K562 (cell line): ENCODE data around the gene SRRD. TPM values are rescaled to one million over a fixed set of nuclear protein-coding genes. Genes with fewer than 3 reads are reported as not detected.
A peak's percentile ranks its signal among the peaks of the same experiment; 100 is the strongest.

ENCODE experiments used
- ATAC-seq: fragments of 200-7000 bp; cut with Tn5 transposase; 3 replicates; pipeline ENCODE4 v1.9.1; 2020; ENCODE audit warnings: moderate library complexity
- BruUV-seq: library from RNA; stranded (reverse); fragments of 400-500 nt; replicated peaks from 2 replicates; lab custom pipeline; 2021; lab: Mats Ljungman, UMichigan
- CTCF ChIA-PET: fragments of 300-600 bp; formaldehyde crosslinking; extraction: SDS; loops from one replicate; lab custom pipeline; 2021; ENCODE audit warnings: low intra/inter-chr PET ratio; lab: Yijun Ruan, JAX
- POLR2A ChIA-PET: fragments of 300-600, 350-650 bp; sonication (Branson Sonifier 250); formaldehyde crosslinking; extraction: SDS; loops from one replicate; lab custom pipeline; 2021; ENCODE audit warnings: antibody characterized with exemption, inconsistent platforms; lab: Yijun Ruan, JAX
- DNase-seq, 4 experiments: peaks; one replicate each; pipeline versions ENCODE4 v3.0.0 to v3.0.0-alpha.2; 2011 to 2018; ENCODE audit warnings: low spot score in 3 of 4, mixed read lengths in 3 of 4; ENCODE audit errors: extremely low read depth in 1 of 4
- FAIRE-seq: peaks from 2 replicates; lab custom pipeline; 2011; peaks lifted over from hg19 to GRCh38; lab: Jason Lieb, UNC
- H2AFZ ChIP-seq: 2 replicates; pipeline ENCODE4 v1.6.0; 2011; ENCODE audit warnings: low read depth, low read length, control low read depth, inconsistent platforms
- H3K27ac ChIP-seq: fragments of 200-600 bp; 3 replicates; pipeline ENCODE4 v1.8.0; 2011; ENCODE audit warnings: low read depth, mild to moderate bottlenecking, control low read depth, inconsistent platforms, low read length, moderate library complexity, mixed read lengths; ENCODE audit errors: extremely low read depth
- H3K27me3 ChIP-seq, 2 experiments: fragments of 300-600 bp in 1 of 2; 2 replicates in 1 of 2; 3 replicates in 1 of 2; pipeline versions ENCODE4 v1.6.0 to v1.8.0; 2011; ENCODE audit warnings: inconsistent platforms in 2 of 2, low read length in 2 of 2, mild to moderate bottlenecking in 1 of 2, mixed read lengths in 1 of 2, moderate library complexity in 1 of 2; ENCODE audit not compliant: control insufficient read depth in 2 of 2, insufficient read depth in 2 of 2
- H3K36me3 ChIP-seq: fragments of 300-600 bp; 3 replicates; pipeline ENCODE4 v1.8.0; 2011; ENCODE audit warnings: mild to moderate bottlenecking, low read length, inconsistent platforms; ENCODE audit not compliant: control insufficient read depth, insufficient read depth
- H3K4me1 ChIP-seq, 2 experiments: fragments of 200-600 bp in 1 of 2; replicated peaks in 1 of 2; 2 replicates in 1 of 2; 3 replicates in 1 of 2; pipeline versions ENCODE4 v1.5.1 to v1.8.0; 2011; ENCODE audit warnings: inconsistent platforms in 2 of 2, low read length in 2 of 2, mild to moderate bottlenecking in 1 of 2, mixed read lengths in 1 of 2, moderate library complexity in 1 of 2; ENCODE audit not compliant: control insufficient read depth in 2 of 2, insufficient read depth in 2 of 2
- H3K4me2 ChIP-seq: 2 replicates; pipeline ENCODE4 v1.6.1; 2011; ENCODE audit warnings: low read length, control low read depth, inconsistent platforms, mixed read lengths; ENCODE audit not compliant: insufficient read depth
- H3K4me3 ChIP-seq: fragments of 200-600 bp; sonication (generic), shearing (Covaris generic); 2 replicates; pipeline ENCODE4 v1.5.1; 2016; ENCODE audit warnings: control low read depth, inconsistent platforms
- H3K79me2 ChIP-seq: fragments of 200-600 bp; 3 replicates; pipeline ENCODE4 v1.8.0; 2011; ENCODE audit warnings: low read length, inconsistent platforms; ENCODE audit not compliant: control insufficient read depth, insufficient read depth
- H3K9ac ChIP-seq, 2 experiments: 2 replicates each; pipeline versions ENCODE4 v1.6.0 to v1.6.1; 2011; ENCODE audit warnings: low read depth in 2 of 2, low read length in 2 of 2, control low read depth in 1 of 2, inconsistent platforms in 1 of 2, mild to moderate bottlenecking in 1 of 2, mixed read lengths in 1 of 2; ENCODE audit not compliant: insufficient read depth in 1 of 2
- H3K9me1 ChIP-seq: one replicate; pipeline ENCODE4 v1.6.0; 2011; ENCODE audit warnings: inconsistent platforms, mild to moderate bottlenecking, low read length, moderate library complexity; ENCODE audit not compliant: control insufficient read depth, insufficient read depth
- H3K9me3 ChIP-seq: replicated peaks from 2 replicates; pipeline ENCODE4 v1.5.1; 2011; ENCODE audit warnings: low read depth, low read length, inconsistent platforms; ENCODE audit not compliant: control insufficient read depth, insufficient read depth
- H4K20me1 ChIP-seq: replicated peaks from 2 replicates; pipeline ENCODE4 v1.6.1; 2011; ENCODE audit warnings: low read length, inconsistent platforms, mixed read lengths; ENCODE audit not compliant: control insufficient read depth, insufficient read depth
- CREB3L1 ChIP-seq: fragments of 450-650 bp; IDR thresholded peaks from 2 replicates; pipeline ENCODE4 v1.6.1; 2014; ENCODE audit warnings: low read depth, mild to moderate bottlenecking, moderate library complexity, borderline replicate concordance
- DLX4 ChIP-seq: fragments of 250-450 bp; sonication (Bioruptor Pico); IDR thresholded peaks from 2 replicates; pipeline ENCODE4 v1.6.1; 2021; ENCODE audit warnings: mild to moderate bottlenecking
- FOXJ2 ChIP-seq: fragments of 200-800 bp; sonication (Bioruptor generic); IDR thresholded peaks from 2 replicates; pipeline ENCODE4 v1.6.1; 2016; ENCODE audit warnings: missing genetic modification characterization, missing compliant biosample characterization
- NFIC ChIP-seq: fragments of 450-650 bp; IDR thresholded peaks from 2 replicates; pipeline ENCODE4 v1.6.1; 2017; ENCODE audit warnings: mild to moderate bottlenecking, inconsistent platforms
- PTBP1 ChIP-seq: fragments of 200-400 bp; formaldehyde crosslinking; IDR thresholded peaks from 2 replicates; pipeline ENCODE4 v1.6.1; 2017; ENCODE audit warnings: low read depth, low read length
- RNF2 ChIP-seq: sonication (generic); IDR thresholded peaks from 2 replicates; pipeline ENCODE4 v1.6.1; 2016
- THRB ChIP-seq: fragments of 450-650 bp; formaldehyde crosslinking; conservative IDR thresholded peaks from 2 replicates; pipeline ENCODE4 v1.4.0; 2022; ENCODE audit warnings: mild to moderate bottlenecking, missing genetic modification characterization
- ZNF282 ChIP-seq: sonication (generic); formaldehyde crosslinking; IDR thresholded peaks from 2 replicates; pipeline ENCODE4 v1.8.1; 2023; ENCODE audit warnings: missing genetic modification reagents
- ZNF395 ChIP-seq: fragments of 200-800 bp; sonication (Bioruptor generic); IDR thresholded peaks from 2 replicates; pipeline ENCODE4 v1.6.1; 2017; ENCODE audit warnings: missing genetic modification characterization, missing compliant biosample characterization
- ZNF436 ChIP-seq: fragments of 250-450, 450-650 bp; sonication (Bioruptor Pico); formaldehyde crosslinking; IDR thresholded peaks from 2 replicates; pipeline ENCODE4 v1.7.0; 2020; ENCODE audit warnings: mild to moderate bottlenecking
- ZNF584 ChIP-seq: fragments of 200-800 bp; sonication (Bioruptor generic); IDR thresholded peaks from 2 replicates; pipeline ENCODE4 v1.6.1; 2016; ENCODE audit warnings: low read depth, mild to moderate bottlenecking, missing genetic modification characterization, missing compliant biosample characterization
- WGBS: fragments of 100-300 bp; shearing (Covaris generic); methylation state at CpG from one replicate; pipeline ENCODE4 v1.1.6; 2016; ENCODE audit warnings: low coverage, mixed read lengths; ENCODE audit not compliant: insufficient coverage; ENCODE audit errors: missing lambda C conversion rate; 5-methylcytosine and 5-hydroxymethylcytosine counted together
- in situ Hi-C: fragments of 300-500 bp; cut with MboI; formaldehyde crosslinking; loops from 4 replicates; pipeline ENCODE4 v1.15.0; 2018; ENCODE audit warnings: inconsistent platforms, mixed read lengths
- intact Hi-C: fragments of 100-400 bp; cut with micrococcal nuclease; formaldehyde crosslinking; loops from 2 replicates; pipeline ENCODE4 v1.14.2; 2022
- polyA plus RNA-seq, 8 experiments: library from polyadenylated mRNA; depleted of rRNA in 4 of 8; stranded (reverse) in 5 of 8; unstranded in 3 of 8; fragments of >200 nt; fragmentation: Nextera tagmentation in 2 of 8; fragmentation: Illumina TruSeq in 1 of 8; extraction: Ambion mirVana in 2 of 8; extraction: Trizol in 1 of 8; gene quantifications; 2 replicates each; pipeline versions ENCODE4 v1.2.1 to v1.2.3, GENCODE V29; 2011 to 2014; ENCODE audit warnings: inconsistent platforms in 1 of 8, missing spikeins in 1 of 8
- total RNA-seq, 7 experiments: library from RNA; depleted of rRNA in 6 of 7; stranded (reverse); fragments of >200 nt in 6 of 7; fragmentation: Illumina TruSeq in 2 of 7; extraction: Trizol in 2 of 7; gene quantifications; 2 replicates each; pipeline versions ENCODE4 v1.2.1 to v1.2.3, GENCODE V29; 2011 to 2021; ENCODE audit warnings: low replicate concordance in 1 of 7
- TF ChIP-seq, protein P1 (sequence below): sonication (generic); formaldehyde crosslinking; IDR thresholded peaks from 2 replicates; pipeline ENCODE4 v1.8.0; 2022; ENCODE audit warnings: missing genetic modification reagents, mild to moderate bottlenecking, moderate library complexity, borderline replicate concordance
- TF ChIP-seq, protein P2 (sequence below): fragments of 450-650 bp; IDR thresholded peaks from 2 replicates; pipeline ENCODE4 v1.6.1; 2016
- TF ChIP-seq, protein P3 (sequence below): fragments of 250-450 bp; sonication (Bioruptor Pico); IDR thresholded peaks from 2 replicates; pipeline ENCODE4 v1.9.0; 2021; ENCODE audit warnings: mild to moderate bottlenecking

Gene SRRD
- total and polyA plus RNA-seq, 9 of the 15 experiments (the other 6 are each of a cell fraction or from before 2014, with no cell fraction given), result 4.9 to 59.4 (median 34.4) TPM

GRCh38 chr22:26481694-26482093, 2.0 kb upstream of the SRRD start (continued):
- TF ChIP-seq, protein P1, sequence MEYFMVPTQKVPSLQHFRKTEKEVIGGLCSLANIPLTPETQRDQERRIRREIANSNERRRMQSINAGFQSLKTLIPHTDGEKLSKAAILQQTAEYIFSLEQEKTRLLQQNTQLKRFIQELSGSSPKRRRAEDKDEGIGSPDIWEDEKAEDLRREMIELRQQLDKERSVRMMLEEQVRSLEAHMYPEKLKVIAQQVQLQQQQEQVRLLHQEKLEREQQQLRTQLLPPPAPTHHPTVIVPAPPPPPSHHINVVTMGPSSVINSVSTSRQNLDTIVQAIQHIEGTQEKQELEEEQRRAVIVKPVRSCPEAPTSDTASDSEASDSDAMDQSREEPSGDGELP, result no peak

DNA sequence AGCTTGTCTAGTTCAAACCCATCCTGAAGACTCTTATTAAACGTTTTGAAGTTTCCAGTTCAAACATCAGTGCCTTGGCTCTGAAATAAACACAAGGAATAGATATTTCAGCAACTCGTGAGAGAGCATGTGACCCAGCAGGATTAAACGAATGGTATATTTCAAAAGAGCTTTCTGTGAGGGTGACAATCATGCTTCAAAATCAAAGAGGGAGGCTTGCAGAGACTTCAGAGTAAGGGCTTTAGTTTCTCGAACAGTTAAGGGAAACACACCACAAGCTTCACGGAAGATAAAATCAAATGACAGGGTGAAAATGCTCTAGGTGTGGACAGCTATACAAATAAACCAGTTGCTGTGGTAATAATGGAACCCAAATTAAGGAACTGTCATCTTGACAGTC, 1.5 kb upstream of the SRRD start:
- no peaks in the 10 kb centered on the region for H3K27me3 ChIP-seq
- H3K9me1 ChIP-seq, result no peaks in the 10 kb centered on the region
- 0% methylated on average over 5 of the region's 5 CpGs for WGBS
- H3K4me2 ChIP-seq, result peak overlapping the region; percentile 97
- H3K36me3 ChIP-seq, result peaks cover 36% of the 10 kb centered on the region; the same call in 2 of the 3 replicates
- peak overlapping the region; percentile 89 for H3K4me3 ChIP-seq
- H2AFZ ChIP-seq, result no peak overlapping the region
- ChIA-PET POLR2A (interaction anchor here (0.9 to 4.5 kb wide), 6 partner anchors 11 to 116 kb away, joined by 3 to 35 read pairs (median 4); no protein-coding TSS in a partner anchor), CTCF (no interaction called here)
- no peak for ATAC-seq
- FAIRE-seq, result no peak
- intact Hi-C loops, result loop anchor here (10.0 kb wide), 1 partner anchor 103 kb away; no protein-coding TSS in a partner anchor
- peak overlapping the region in 1 of 2 experiments; percentile 71; a peak in 2 of 4 replicates for H3K9ac ChIP-seq
- H3K79me2 ChIP-seq, result peaks cover 96% of the 10 kb centered on the region
- no peaks in the 10 kb centered on the region for H3K9me3 ChIP-seq
- peaks cover 14 to 48% of the 10 kb centered on the region in 2 experiments; a peak in 4 of 5 replicates for H3K4me1 ChIP-seq
- no peak for DNase-seq
- BruUV-seq, result no TSS peak
- H3K27ac ChIP-seq, result peak overlapping the region; percentile 86
- no peaks in the 10 kb centered on the region for H4K20me1 ChIP-seq
- in situ Hi-C loops, result no loop called here
- TF ChIP-seq, protein P2, sequence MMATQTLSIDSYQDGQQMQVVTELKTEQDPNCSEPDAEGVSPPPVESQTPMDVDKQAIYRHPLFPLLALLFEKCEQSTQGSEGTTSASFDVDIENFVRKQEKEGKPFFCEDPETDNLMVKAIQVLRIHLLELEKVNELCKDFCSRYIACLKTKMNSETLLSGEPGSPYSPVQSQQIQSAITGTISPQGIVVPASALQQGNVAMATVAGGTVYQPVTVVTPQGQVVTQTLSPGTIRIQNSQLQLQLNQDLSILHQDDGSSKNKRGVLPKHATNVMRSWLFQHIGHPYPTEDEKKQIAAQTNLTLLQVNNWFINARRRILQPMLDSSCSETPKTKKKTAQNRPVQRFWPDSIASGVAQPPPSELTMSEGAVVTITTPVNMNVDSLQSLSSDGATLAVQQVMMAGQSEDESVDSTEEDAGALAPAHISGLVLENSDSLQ, result 0 out of 2 replicates have a peak, but pooled peaks have one; percentile 11
- TF ChIP-seq, protein P3, sequence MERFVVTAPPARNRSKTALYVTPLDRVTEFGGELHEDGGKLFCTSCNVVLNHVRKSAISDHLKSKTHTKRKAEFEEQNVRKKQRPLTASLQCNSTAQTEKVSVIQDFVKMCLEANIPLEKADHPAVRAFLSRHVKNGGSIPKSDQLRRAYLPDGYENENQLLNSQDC (CRISPR knock-in tag), result no peak
- TF ChIP-seq THRB (CRISPR knock-in tag), result no peak
- TF ChIP-seq NFIC, result no peak
- TF ChIP-seq ZNF395, result no peak
- TF ChIP-seq DLX4 (CRISPR knock-in tag), result no peak
- no peak for TF ChIP-seq ZNF436
- no peak for TF ChIP-seq ZNF282
- no peak for TF ChIP-seq PTBP1
- TF ChIP-seq ZNF584 (CRISPR knock-in tag), result no peak
- TF ChIP-seq RNF2, result no peak
- TF ChIP-seq CREB3L1, result no peak
- TF ChIP-seq FOXJ2 (tag), result 0 out of 2 replicates have a peak, but pooled peaks have one; percentile 56
